Stimulated activated CD4-positive, alpha-beta T cell treated with anti-CD3 and anti-CD28 coated beads, Interleukin-4, amount 100 ng/mL, for 1 hour (primary cell): Measurements from ENCODE around the gene C1orf35.

Experiments used
- DNase-seq: peaks from one replicate; pipeline ENCODE4 v3.0.0-alpha.2; 2020

C1orf35 gene

DNA sequence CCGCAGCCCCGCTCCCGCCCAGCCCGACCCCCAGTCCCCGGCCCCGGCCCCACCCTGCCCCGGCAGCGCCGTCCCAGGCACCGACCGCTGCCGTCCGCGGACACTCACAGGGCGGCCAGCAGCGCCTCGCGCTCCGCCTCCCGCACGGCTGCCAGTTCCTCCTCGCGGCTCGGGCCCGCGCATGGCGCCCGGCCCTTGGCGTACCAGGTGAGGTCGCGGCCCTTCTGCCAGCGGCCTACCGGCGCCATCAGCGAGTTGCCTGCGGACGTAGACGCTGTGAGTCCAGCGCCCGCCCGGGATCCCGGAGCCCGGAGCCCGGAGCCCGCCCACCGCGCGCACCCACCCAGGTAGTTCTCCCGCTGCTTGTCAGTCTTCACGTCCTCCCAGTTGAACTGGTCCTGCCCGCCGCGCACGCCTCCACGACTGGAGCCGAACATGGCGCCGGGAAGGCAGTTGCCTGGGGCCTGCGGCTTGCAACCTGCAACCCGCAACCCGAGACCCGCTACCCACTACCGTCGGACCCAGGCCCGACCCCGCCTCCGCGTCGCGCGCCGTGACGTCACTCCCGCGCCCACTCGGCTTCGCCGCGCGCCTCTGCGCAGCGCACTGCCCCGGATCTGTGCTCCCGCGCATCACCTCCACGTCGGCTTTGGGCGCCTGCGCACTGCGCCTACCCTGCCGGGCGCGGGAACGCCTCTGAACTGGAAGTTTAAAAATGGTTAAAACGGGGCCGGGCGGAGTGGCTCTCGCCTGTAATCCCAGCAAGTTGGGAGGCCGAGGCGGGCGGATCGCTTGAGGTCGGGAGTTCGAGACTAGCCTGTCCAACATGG lies at the start of gene C1orf35:
Gene C1orf35 (minus strand): TSS at position 535 of the 830 bp plus-strand sequence. CDS start 98 bp downstream, at position 437.
- DNase-seq = peak; percentile 96

- DNase-seq = no peak
These were observed 49.8 kb upstream of the C1orf35 start for GRCh38 chr1:228152918-228153258.

- DNase-seq = no peak
These were observed 49.2 kb upstream of the C1orf35 start for GRCh38 chr1:228152097-228152917.

DNA sequence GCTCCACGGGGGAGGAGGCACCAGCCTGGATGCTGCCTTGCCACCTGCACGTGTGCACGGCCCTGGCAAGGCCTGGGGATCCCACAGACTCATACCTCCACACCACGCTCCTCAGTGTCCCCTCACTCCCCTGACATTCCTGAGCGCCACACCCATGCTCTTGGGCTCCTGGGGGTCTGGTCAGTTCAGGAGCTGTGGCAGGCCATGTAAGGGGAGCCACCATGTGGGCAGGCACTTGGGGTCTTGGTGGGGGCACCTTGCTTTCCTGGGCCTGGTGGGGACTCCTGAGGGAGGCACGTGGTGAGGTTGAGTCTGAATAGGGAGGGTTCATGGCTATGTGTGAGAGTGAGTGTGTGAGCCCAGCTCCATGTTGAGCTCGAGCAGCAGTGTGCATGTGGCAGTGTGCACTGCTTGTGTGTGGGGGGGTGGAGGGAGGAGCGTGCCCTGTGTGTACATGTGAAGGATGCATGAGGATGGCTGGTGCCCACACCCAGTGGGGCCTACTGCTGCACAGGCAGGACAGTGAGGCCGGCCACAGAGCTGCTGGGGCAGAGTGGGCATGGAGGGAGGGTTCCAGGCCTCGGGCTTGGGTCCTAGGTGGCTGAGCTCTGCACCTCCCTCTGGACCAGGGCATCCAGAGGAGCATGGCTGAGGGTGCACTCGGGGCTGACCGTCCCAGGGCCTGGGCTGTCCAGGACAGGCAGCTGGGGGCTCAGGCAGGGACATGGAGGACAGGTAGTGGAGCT lies 48.2 kb upstream of the C1orf35 start:
- no peak for DNase-seq

GRCh38 chr1:228150461-228151179 lies 47.5 kb upstream of the C1orf35 start:
- DNase-seq = no peak

GRCh38 chr1:228150120-228150460 lies 47.0 kb upstream of the C1orf35 start:
- no peak for DNase-seq

DNA sequence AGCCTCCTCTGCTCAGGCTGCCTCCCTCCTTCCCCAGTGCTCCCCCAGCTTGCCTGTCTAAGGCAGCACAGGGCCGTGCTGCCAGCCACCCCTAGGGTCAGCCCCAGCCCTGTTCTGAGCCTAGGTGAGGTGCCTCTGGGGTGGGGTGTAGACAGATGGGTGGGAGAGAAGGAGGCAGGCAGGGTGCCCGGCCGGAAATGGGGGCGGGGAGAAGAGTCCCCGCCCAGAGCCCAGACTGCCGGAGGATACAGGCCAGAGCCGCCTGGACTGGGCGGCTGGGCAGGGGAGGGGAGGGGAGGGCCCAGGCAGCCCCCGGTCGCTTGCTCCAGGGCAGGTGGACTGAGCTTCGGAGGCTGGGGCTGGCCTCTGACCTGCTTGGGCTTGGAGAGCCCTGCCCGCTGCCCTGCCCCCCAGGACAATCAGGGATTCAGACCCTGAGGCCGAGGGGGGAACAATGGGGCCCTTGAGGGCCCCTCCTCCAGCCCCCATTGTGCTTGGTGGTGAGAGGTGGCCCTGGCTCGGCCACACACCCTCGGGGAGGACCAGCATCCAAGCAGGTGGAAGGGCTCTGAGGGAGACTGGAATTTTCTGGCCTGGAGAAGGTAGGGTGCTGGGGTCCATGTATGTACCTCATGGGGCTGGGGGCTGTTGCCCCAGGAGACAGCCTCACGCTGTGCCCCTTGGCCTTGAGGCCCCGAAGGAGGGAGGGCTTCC lies 46.4 kb upstream of the C1orf35 start, which contains the start of gene GJC2:
Gene GJC2 (plus strand): TSS at position 525 of the 714 bp plus-strand sequence. CDS start 7,829 bp downstream, outside the sequence.
- no peak for DNase-seq

- no peak for DNase-seq
These were observed 45.8 kb upstream of the C1orf35 start for GRCh38 chr1:228148935-228149405.

- no peak for DNase-seq
These were observed 45.2 kb upstream of the C1orf35 start for GRCh38 chr1:228148196-228148861.

DNA sequence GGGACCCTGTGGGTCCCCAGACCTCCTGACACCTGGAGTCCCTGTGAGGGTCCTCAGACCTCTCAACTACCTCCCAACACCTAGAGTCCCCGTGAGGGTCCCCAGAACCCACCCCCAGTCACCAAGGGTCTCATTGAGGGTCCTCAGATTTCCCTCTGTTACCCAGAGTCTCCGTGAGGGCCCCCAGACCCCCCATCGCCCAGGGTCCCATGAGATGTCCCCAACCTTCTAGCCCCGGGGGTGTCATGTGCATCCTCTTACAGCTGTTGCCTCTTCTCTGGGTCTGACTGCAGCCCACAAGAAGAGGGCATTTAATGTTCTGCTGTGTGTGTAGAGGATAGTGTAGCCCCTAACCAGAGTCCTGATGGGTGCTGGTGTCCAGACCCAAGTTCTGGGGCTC lies 44.6 kb upstream of the C1orf35 start:
- DNase-seq = no peak

DNA sequence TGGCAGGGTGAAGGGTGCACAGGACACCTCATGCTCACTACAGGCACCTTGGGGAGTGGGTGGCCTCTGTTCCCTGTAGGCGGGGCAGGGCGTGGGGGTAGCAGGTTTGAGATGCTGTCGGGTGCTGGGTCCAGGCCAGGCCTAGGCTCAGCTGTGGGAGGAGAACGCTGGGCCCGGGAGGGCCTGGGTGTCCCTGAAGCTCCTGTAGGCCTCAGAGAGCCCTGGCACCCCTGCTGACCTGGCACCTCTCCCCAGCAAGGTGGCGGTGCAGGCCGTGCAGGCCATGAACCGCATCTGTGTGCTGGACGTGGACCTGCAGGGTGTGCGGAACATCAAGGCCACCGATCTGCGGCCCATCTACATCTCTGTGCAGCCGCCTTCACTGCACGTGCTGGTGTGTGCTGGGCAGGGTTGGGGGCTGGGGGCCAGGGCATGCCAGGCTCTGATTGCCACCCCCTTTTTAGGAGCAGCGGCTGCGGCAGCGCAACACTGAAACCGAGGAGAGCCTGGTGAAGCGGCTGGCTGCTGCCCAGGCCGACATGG lies 44.1 kb upstream of the C1orf35 start:
- no peak for DNase-seq

DNA sequence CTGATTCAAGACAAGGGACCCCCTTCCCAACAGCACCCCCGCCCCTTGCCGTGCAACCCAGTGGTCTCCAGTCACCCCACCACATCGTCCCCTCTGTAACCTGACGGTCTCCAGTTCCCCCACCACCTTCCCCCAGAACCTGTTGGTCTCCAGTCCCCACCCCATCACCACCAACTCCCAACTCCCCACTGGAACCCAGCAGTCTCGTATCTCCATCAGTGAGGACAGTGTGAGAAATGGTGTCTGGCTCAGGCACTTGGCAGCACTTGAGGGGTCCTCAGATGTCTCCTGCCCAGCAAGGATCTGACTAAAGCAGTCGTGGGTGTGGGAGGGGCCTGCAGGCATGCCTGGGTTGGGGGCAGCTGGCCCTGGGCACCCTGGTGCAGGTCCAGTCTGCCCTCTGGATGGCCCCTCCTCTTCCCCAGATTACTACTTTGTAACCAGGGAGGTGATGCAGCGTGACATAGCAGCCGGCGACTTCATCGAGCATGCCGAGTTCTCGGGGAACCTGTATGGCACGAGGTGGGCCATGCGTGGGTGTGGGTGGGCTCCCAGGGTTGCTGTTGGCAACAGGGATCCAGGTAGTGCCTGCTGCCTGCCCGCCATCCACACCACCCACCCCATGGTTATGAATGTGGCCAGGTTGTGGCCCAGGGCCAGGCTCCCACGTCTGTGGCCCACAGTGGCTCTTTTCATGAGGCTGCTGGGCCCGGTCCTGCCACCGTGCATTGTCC lies 43.5 kb upstream of the C1orf35 start:
- no peak for DNase-seq

DNA sequence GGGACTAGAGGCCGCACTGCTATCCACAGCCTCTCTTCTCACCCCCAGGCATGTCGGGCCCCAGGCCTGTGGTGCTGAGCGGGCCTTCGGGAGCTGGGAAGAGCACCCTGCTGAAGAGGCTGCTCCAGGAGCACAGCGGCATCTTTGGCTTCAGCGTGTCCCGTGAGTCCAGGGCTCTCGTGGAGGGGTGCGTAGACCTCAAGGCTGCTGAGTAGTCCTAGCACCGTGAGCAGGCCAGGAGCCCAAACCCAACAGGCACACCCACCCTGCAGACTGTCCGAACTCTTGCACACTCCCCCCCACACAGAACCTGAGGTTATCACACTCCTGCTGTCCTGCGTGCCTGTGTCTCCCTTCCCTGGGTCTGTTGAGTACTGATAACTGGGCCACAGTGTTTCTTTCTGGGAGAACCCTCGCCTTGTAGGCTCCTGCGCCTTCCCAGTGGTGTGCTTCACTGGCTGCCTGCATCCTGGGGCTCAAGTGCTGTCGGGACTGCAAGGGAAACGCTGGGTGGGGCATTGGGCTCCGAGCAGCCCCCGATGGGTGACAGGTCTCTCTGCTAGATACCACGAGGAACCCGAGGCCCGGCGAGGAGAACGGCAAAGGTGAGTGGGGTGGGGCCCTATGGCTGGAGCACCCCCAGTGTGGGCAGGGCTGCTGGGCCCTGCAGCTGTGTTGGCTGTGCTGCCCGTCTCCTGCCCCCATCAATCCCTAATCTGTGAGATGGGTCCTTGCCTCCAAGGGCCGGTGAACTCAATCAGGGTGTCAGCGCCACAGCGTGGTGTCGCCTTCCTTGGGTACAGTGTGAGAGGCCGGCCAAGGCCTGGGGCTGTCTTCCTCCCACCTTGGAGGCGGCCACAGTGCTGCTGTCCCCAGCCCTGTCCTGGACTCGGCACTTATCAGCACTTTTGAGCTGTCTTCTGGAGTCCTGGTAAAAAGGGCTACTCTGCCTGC lies 42.6 kb upstream of the C1orf35 start:
- no peak for DNase-seq

DNA sequence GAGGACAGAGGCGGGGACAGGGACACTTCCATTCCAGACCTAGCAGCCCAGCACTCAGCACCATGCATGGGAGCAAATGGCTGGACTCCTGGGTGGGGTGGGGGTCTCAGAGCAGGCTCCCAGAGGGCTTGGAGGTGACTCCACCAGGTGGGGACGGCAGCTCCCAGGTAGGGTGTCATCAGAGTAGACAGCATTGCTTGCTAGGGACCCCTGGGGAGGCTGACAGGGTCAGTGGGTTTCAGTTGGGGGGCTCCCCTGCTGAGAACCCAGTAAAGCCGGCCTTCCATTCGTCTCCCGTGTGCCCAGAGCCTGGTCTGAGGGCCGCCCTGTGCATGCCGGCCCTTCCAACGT lies 41.8 kb upstream of the C1orf35 start:
- DNase-seq = no peak

GRCh38 chr1:228144193-228144992 lies 41.3 kb upstream of the C1orf35 start:
- no peak for DNase-seq

DNA sequence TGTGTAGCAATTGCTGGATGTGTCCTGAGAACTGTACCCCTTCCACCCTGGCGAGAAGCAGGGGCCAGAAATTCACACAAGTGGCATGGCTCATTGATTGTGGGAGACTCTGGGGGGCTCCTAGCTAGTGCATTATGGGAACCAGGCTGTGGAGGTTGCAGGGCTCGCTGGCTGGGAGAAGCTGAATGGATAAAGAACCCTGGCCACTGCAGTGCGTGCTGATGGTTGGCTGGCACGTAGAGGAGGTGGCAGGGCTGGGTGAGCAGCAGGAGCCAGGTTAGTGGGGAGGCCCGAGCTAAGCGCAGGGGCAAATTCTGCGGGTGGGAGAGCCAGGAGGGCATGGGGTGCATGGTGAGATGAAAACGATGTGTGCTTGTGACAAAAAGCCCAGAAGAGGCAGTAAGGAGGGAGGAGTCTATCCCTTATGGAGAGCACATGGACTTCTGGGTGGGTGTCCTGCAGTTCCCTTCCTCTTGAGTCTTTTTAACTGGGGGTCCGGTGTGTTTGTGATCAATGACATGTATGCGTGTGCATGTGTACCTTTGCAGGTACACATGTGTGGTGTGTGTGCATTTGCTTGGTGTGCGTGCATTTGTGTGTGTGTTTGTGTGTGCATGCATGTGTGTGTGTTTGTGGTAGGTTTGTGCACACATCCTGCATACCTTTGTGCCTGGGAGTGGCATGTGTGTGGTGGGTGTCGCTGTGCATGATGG lies 40.5 kb upstream of the C1orf35 start:
- no peak for DNase-seq

- DNase-seq = no peak
These were observed 39.6 kb upstream of the C1orf35 start for GRCh38 chr1:228142701-228143136.
